Natural killer cell (primary cell): ENCODE measurements around the gene COL9A2. TPM values are rescaled to one million over a fixed set of nuclear protein-coding genes. Genes with fewer than 3 reads are reported as not detected.

Source experiments
- ATAC-seq, 3 donors: fragments of 150-1000 bp in 2 of 3; fragments of 200-7000 bp in 1 of 3; cut with Tn5 transposase; 1 replicate in 1 of 3; 2 replicates in 2 of 3; pipeline ENCODE4 v1.10.0; 2021; ENCODE audit warnings: mild to moderate bottlenecking in 2 of 3, moderate library complexity in 2 of 3
- DNase-seq, 2 donors: peaks; one replicate each; pipeline versions ENCODE4 v3.0.0 to v3.0.0-alpha.2; 2013 to 2021; ENCODE audit warnings: mixed read lengths in 1 of 2
- H3K27ac ChIP-seq: one replicate; pipeline ENCODE4 v1.5.1; 2013; ENCODE audit warnings: mild to moderate bottlenecking, low read length
- H3K27me3 ChIP-seq: one replicate; pipeline ENCODE4 v1.6.1; 2013; ENCODE audit warnings: low read length; ENCODE audit not compliant: control insufficient read depth, insufficient read depth
- H3K36me3 ChIP-seq: one replicate; pipeline ENCODE4 v1.6.1; 2013; ENCODE audit warnings: low read length; ENCODE audit not compliant: control insufficient read depth, insufficient read depth
- H3K4me1 ChIP-seq: one replicate; pipeline ENCODE4 v1.6.1; 2013; ENCODE audit warnings: low read length; ENCODE audit not compliant: control insufficient read depth, insufficient read depth
- H3K4me3 ChIP-seq: one replicate; pipeline ENCODE4 v1.5.1; 2013; ENCODE audit warnings: low read length
- H3K9me3 ChIP-seq: one replicate; pipeline ENCODE4 v1.6.1; 2013; ENCODE audit warnings: low read length; ENCODE audit not compliant: control insufficient read depth, insufficient read depth
- H3K27ac Mint-ChIP-seq, 2 donors: one replicate each; pipeline ENCODE4 v1.8.0; 2022; ENCODE audit warnings: mild to moderate bottlenecking in 2 of 2, mixed read lengths in 2 of 2, moderate library complexity in 1 of 2
- H3K27me3 Mint-ChIP-seq, 2 donors: one replicate each; pipeline ENCODE4 v1.8.0; 2022; ENCODE audit warnings: low read depth in 2 of 2, mixed read lengths in 2 of 2
- H3K36me3 Mint-ChIP-seq: one replicate; pipeline ENCODE4 v1.8.0; 2022; ENCODE audit warnings: mixed read lengths
- H3K4me1 Mint-ChIP-seq, 2 donors: one replicate each; pipeline ENCODE4 v1.8.0; 2022; ENCODE audit warnings: mixed read lengths in 2 of 2
- H3K4me3 Mint-ChIP-seq: one replicate; pipeline ENCODE4 v1.8.0; 2022; ENCODE audit warnings: mild to moderate bottlenecking, moderate library complexity, mixed read lengths
- H3K9me3 Mint-ChIP-seq, 2 donors: one replicate each; pipeline ENCODE4 v1.8.0; 2022; ENCODE audit warnings: mixed read lengths in 2 of 2
- CTCF ChIP-seq: fragments of 200-600 bp; IDR thresholded peaks from one replicate; pipeline ENCODE4 v1.8.0; 2022; ENCODE audit warnings: antibody characterized with exemption
- WGBS: methylation state at CpG from one replicate; pipeline ENCODE4 v1.1.7; 2013; ENCODE audit warnings: missing lambda C conversion rate; ENCODE audit not compliant: insufficient coverage; 5-methylcytosine and 5-hydroxymethylcytosine counted together
- intact Hi-C: fragments of 100-400 bp; cut with micrococcal nuclease; formaldehyde crosslinking; loops from one replicate; pipeline ENCODE4 v1.14.2; 2022
- total RNA-seq, 4 donors: library from RNA; stranded (reverse); fragments of 120-200 nt in 1 of 4; gene quantifications; one replicate each; pipeline versions ENCODE4 v1.2.3 to v1.2.4, GENCODE V29; 2013 to 2022

Gene COL9A2
- total RNA-seq, 3 donors from 2014 or later (not counting 1 experiment from before 2014, with no cell fraction given) = 2.4 to 2.6 (median 2.5) TPM

GRCh38 chr1:40314721-40315238 is 2.3 kb downstream of the COL9A2 start:
- ATAC-seq (no peak), DNase-seq (no peak)
- peak overlapping the region; percentile 23 for H3K4me3 ChIP-seq
- no peak for TF ChIP-seq CTCF
- H3K27ac Mint-ChIP-seq = peak overlapping the region in 1 of 2 donors; percentile 75
- no peak overlapping the region for H3K27ac ChIP-seq
- H3K4me1 Mint-ChIP-seq = peaks cover 27 to 33% of the 10 kb centered on the region in 2 donors
- peaks cover 51% of the 10 kb centered on the region for H3K4me1 ChIP-seq
- no peaks in the 10 kb centered on the region for H3K36me3 Mint-ChIP-seq
- H3K9me3 Mint-ChIP-seq = no peaks in the 10 kb centered on the region
- H3K4me3 Mint-ChIP-seq = peak overlapping the region; percentile 92
- peaks cover 18% of the 10 kb centered on the region for H3K27me3 ChIP-seq
- H3K36me3 ChIP-seq = no peaks in the 10 kb centered on the region
- intact Hi-C loops = loop anchor here (5.0 kb wide), 3 partner anchors 57 to 162 kb away; partner anchors contain the start of gene ZMPSTE24
- WGBS = 71% methylated on average over 13 of the region's 13 CpGs
- no peaks in the 10 kb centered on the region for H3K9me3 ChIP-seq
- H3K27me3 Mint-ChIP-seq = peaks cover 20% of the 10 kb centered on the region in 2 donors

GRCh38 chr1:40313958-40314720 is 2.9 kb downstream of the COL9A2 start:
- 97% methylated on average over 9 of the region's 9 CpGs for WGBS
- Histone ChIP-seq H3K4me3 (no peak overlapping the region), H3K27me3 (peaks cover 18% of the 10 kb centered on the region), H3K36me3 (no peaks in the 10 kb centered on the region), H3K9me3 (no peaks in the 10 kb centered on the region), H3K4me1 (peaks cover 51% of the 10 kb centered on the region), H3K27ac (no peak overlapping the region)
- DNase-seq = no peak
- peak overlapping the region; percentile 92 for H3K4me3 Mint-ChIP-seq
- H3K36me3 Mint-ChIP-seq = no peaks in the 10 kb centered on the region
- H3K27ac Mint-ChIP-seq = peak overlapping the region in 1 of 2 donors; percentile 75
- peaks cover 20% of the 10 kb centered on the region in 2 donors for H3K27me3 Mint-ChIP-seq
- ATAC-seq = no peak
- TF ChIP-seq CTCF = no peak
- intact Hi-C loops = no loop called here
- H3K4me1 Mint-ChIP-seq = peaks cover 27 to 33% of the 10 kb centered on the region in 2 donors
- H3K9me3 Mint-ChIP-seq = no peaks in the 10 kb centered on the region

- peaks cover 51% of the 10 kb centered on the region for H3K4me1 ChIP-seq
- no peaks in the 10 kb centered on the region for H3K9me3 ChIP-seq
- H3K4me3 ChIP-seq = no peak overlapping the region
- 89% methylated on average over 4 of the region's 5 CpGs for WGBS
- no peak for TF ChIP-seq CTCF
- intact Hi-C loops = no loop called here
- DNase-seq (no peak), ATAC-seq (no peak)
- no peak overlapping the region for H3K27ac ChIP-seq
- H3K36me3 ChIP-seq = no peaks in the 10 kb centered on the region
- Mint-ChIP-seq H3K27ac (no peak overlapping the region), H3K4me1 (peaks cover 27 to 33% of the 10 kb centered on the region in 2 donors), H3K27me3 (peaks cover 13 to 16% of the 10 kb centered on the region in 2 donors), H3K9me3 (no peaks in the 10 kb centered on the region), H3K36me3 (no peaks in the 10 kb centered on the region), H3K4me3 (no peak overlapping the region)
- H3K27me3 ChIP-seq = peaks cover 18% of the 10 kb centered on the region
Observed at GRCh38 chr1:40313329-40313957, 3.6 kb downstream of the COL9A2 start.
